HG03139 (cell line): ENCODE results near the gene ACTN4.

Experiments used
- ATAC-seq: cut with Tn5 transposase; IDR thresholded peaks from one replicate; pipeline ENCODE4 v1.9.1; 2021; ENCODE audit not compliant: unreplicated experiment

The ACTN4 gene

DNA sequence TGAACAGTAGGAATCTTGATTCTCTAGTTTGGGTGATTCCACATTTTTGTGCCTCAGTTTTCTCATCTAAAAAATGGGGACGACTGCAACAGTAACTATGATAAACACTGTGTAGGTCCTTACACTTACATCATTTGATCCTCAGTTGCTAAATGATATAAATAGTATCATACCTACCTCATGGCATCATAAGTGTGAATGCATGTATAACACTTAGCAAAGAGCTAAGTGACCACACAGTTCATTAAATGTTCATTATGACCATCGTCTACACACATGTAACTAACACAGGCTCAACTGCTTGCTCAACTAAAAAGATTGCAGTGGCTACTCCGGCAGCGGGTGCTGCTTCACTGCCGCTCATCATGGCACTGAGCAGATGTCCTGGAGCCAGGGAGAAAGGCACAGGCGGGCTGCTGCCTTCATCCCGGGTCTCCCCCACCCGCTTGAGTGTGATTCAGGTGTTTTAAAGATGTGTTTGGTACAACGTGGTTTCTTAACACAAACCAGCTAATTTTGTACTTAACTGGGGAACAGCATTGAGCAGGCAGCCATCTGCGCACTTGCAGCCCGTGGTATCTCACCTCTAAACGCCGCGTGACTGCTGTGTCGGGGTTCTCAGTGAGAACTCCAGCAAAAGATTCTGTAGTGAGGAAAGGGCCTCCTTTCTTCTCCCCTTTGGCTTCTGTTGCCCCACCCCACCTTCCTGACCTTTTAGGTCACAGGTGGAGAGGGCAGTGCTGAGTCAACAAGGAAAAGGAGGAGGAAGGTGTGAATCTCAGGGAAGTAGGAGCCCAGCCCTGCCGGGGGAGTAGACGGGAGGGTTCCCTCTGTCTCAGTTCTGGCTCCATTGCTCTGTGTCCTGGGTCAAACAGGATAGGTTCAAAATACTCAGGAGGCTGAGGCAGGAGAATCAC, 11.7 kb upstream of the ACTN4 start:
- ATAC-seq = no peak

- ATAC-seq = no peak
Observed at GRCh38 chr19:38638461-38638860, 9.0 kb upstream of the ACTN4 start.

DNA sequence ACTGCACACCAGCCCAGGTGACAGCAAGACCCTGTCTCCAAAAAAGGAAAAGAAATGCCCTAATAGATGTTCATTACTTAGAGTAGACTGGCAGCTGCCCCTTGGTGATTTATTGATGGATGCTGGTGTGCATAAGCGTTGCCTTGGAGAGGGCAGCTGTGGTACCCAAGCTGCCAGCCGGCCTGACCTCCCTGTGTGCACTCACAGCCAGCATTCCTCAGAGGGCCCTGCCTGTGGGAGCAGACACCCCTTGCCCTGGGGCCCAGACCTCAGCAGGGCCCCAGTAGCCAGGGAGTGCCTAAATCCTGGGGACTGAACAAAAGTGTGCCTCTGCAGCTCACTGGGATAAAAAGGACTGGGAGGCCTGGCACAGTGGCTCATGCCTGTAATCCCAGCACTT, 7.8 kb upstream of the ACTN4 start:
- ATAC-seq = no peak

GRCh38 chr19:38640368-38640767, 7.1 kb upstream of the ACTN4 start:
- no peak for ATAC-seq

GRCh38 chr19:38642176-38642575, 5.3 kb upstream of the ACTN4 start:
- ATAC-seq = no peak

DNA sequence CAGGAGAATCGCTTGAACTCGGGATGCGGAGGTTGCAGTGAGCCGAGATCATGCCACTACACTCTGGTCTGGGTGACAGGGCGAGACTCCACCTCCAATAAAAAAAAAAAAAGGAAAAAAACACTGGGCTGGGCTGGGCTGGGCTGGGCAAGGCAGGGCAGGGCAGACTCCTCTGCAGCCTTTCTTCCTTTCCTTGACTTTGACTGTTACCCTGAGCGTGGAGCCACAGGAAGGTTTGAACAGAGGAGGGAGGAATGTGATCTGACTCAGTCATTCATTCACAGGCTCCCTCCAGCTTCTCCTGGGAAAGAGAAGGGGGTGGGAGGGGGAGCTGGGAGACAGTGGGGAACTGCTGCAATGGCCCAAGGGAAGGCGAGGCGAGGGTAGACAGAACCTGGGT, 2.7 kb upstream of the ACTN4 start:
- no peak for ATAC-seq

- ATAC-seq = no peak
Observed at GRCh38 chr19:38647966-38648768, 718 bp downstream of the ACTN4 start.

GRCh38 chr19:38648769-38649304, 1.4 kb downstream of the ACTN4 start:
- no peak for ATAC-seq

- ATAC-seq = no peak
Observed at GRCh38 chr19:38649305-38650171, 2.1 kb downstream of the ACTN4 start.

DNA sequence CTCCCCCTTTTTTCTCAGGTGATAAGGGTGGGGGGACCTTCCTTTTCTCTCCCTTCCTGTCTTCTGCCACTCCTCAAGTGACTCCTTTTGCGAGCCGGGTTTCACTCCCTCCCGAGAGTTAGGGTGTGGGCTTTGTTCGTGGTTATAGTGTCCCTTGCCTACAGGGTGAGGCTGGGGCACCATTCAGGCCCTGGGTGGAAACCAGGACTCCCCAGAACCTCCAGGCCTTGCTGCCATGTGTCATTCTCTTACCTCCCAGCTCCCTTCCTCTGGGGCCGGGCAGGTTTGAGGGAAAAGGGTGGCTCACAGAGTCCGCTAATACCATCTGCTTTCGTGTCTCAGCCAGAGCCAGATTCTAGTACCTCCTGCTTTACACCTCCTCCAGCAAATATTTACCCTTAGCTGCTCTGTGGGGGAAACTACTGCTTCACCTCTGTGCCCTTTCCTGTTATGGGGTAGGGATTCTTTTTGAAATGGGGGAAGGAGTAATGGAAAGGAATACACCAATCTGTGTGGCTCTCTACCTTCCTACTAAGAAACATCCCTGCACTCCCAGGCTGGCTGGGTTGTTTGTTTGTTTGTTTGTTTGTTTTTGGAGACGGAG, 2.8 kb downstream of the ACTN4 start:
- ATAC-seq = no peak

DNA sequence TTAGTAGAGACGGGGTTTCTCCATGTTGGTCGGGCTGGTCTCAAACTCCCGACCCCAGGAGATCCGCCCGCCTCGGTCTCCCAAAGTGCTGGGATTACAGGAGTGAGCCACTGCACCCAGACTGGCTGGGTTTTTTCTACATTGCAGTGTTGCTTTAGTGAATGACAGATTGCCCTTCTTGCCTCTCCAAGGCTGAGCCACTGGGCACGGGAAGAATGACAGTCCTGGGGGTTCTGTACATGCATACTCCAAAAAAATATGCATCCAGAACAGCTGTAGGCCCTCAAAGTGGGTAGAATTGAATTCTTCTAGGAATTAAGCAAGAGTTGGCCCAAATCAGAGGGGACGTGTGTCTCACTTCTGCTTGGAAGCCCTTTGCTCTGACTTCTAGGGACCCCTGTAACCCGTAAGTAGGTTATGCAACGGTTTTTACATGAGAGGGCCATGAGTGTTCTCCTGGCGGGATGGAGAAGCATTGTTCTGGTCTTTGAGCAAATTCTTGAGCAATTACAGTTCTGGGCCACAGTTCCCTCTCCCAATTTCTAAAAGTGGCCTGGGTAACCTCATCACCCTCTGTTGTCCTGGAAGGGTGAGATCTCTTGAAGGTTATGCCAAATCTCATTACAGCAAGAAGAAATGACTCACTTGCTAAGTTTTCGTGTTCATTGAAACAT, 3.6 kb downstream of the ACTN4 start:
- ATAC-seq = no peak

GRCh38 chr19:38653028-38653571, 5.7 kb downstream of the ACTN4 start:
- no peak for ATAC-seq

- no peak for ATAC-seq
Observed at GRCh38 chr19:38654628-38655055, 7.2 kb downstream of the ACTN4 start.

- no peak for ATAC-seq
Observed at GRCh38 chr19:38655148-38655824, 7.8 kb downstream of the ACTN4 start.

GRCh38 chr19:38656171-38656981, 8.9 kb downstream of the ACTN4 start:
- no peak for ATAC-seq

- no peak for ATAC-seq
Observed at GRCh38 chr19:38657633-38658222, 10.3 kb downstream of the ACTN4 start.

- ATAC-seq = no peak
Observed at GRCh38 chr19:38658462-38659306, 11.2 kb downstream of the ACTN4 start.
